ENCODE measurements around the gene BDH1.

BDH1 gene

GRCh38 chr3:197495999-197496745 lies 59.6 kb downstream of the BDH1 start:
- ChIA-PET CTCF (no interaction called here), POLR2A (no interaction called here)
- no peak overlapping the region for H3K4me3 ChIP-seq (ENCODE audit: low read depth, low read length)
- TF ChIP-seq CTCF (IDR thresholded peaks at IDR 0.05; ENCODE audit: insufficient read depth, low read length, missing control alignments), result no peak
- DNase-seq (ENCODE audit: low read depth, low spot score), result no peak

DNA sequence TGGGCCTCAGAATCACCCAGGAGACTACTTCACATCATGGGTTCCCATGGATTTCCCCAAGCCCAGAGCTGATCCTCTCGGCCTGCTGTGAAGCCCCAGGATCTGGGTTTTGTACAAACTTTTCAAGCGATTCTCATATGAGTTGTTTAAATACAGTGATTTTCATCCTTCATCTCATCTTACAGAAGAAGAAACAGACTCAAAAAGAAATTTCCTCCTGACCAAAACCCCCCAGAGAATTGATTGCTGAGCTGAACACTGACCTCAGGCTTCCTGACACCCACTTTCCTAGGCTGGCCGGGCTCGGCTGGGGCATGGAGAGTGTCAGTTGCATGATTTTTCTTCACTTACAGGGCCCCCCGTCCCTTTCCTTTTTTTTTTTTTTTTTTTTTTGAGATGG lies 60.3 kb downstream of the BDH1 start:
- CTCF ChIA-PET, result no interaction called here
- POLR2A ChIA-PET, result no interaction called here
- DNase-seq (ENCODE audit: low read depth, low spot score), result no peak
- no peak for TF ChIP-seq CTCF (IDR thresholded peaks at IDR 0.05; ENCODE audit: insufficient read depth, low read length, missing control alignments)
- H3K4me3 ChIP-seq (ENCODE audit: low read depth, low read length), result no peak overlapping the region

DNA sequence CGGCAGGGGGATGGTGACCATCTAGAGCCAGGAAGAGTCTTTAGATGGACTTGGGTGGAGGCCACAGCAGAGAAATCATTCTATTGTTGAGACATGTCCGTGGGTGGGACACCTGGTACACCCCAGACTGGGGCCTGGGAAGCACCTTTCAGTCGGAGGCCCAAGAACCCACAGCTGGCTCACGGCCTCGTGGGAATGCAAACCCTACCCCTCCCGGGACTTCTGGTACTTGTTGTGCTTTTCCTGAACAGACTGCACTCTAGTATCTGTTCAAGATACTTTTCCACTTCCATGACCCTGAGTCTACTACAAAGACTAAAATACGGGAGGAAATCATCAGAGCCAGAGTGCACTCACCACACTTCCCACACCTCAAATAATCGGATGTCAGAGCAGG lies 60.7 kb downstream of the BDH1 start:
- no peak for DNase-seq (ENCODE audit: low read depth, low spot score)
- TF ChIP-seq CTCF (IDR thresholded peaks at IDR 0.05; ENCODE audit: insufficient read depth, low read length, missing control alignments), result no peak
- POLR2A ChIA-PET, result no interaction called here
- no peak overlapping the region for H3K4me3 ChIP-seq (ENCODE audit: low read depth, low read length)
- CTCF ChIA-PET, result no interaction called here

DNA sequence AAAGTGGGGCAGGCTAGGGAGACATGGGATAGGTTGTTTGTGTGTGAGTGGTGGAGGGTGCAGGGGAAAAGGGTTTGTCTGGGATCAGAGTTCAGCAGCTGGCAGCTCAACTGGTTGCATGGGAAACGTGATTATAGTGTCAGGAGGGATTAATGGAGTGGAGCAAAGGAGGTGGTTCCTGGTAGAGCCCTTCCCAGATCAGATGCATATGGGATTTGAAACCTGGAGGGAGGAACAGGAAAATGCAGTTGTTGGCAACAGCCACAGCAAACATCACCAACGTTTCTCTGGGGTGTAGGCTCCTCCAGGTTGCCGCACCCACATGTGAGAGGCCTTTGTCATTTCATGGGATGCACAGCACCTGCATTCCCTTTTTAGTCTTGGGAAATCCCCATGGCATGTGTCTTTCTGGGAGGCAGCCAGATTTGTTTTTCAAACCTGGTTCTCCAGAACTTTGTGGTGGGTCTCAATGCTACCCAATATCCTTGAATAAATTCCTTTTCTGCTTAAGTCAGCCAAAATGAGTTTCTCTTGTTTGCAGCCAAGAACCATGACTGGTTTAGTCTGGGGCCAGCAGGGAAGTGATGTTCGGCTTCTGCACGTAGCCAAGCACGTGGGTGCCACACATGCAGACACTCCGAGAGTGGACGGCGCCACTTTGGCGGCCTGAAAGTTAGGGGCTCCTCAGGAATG lies 61.3 kb downstream of the BDH1 start:
- POLR2A ChIA-PET, result no interaction called here
- H3K4me3 ChIP-seq (ENCODE audit: low read depth, low read length), result no peak overlapping the region
- no peak for DNase-seq (ENCODE audit: low read depth, low spot score)
- TF ChIP-seq CTCF (IDR thresholded peaks at IDR 0.05; ENCODE audit: insufficient read depth, low read length, missing control alignments), result no peak
- CTCF ChIA-PET, result interaction anchor here (1.1 to 2.9 kb wide), 4 partner anchors 8 to 214 kb away, joined by 3 to 19 read pairs (median 4); no protein-coding TSS in a partner anchor

DNA sequence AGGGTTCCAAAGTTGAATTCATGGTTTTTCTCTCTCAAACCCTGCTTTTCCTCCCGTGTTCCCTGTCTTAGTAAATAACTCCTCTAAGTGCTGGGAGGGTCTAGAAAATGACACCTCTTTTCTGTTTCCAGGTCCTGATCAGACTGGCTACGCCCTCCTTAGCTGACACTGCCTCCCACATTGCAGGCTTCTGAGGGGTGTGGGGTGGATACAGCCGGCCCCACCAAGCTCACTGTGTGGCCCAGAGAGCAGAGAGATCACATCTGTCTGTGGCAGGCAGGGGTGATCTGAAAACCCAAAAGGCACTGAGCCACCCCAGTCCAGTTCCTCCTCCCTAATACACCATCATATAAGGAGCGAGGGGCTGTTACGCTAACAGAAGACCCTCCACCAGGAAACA lies 62.7 kb downstream of the BDH1 start:
- H3K4me3 ChIP-seq (ENCODE audit: low read depth, low read length), result no peak overlapping the region
- POLR2A ChIA-PET, result no interaction called here
- TF ChIP-seq CTCF (IDR thresholded peaks at IDR 0.05; ENCODE audit: insufficient read depth, low read length, missing control alignments), result no peak
- CTCF ChIA-PET, result interaction anchor here (1.2 to 2.9 kb wide), 4 partner anchors 9 to 128 kb away, joined by 3 to 19 read pairs (median 5); no protein-coding TSS in a partner anchor
- no peak for DNase-seq (ENCODE audit: low read depth, low spot score)

- CTCF ChIA-PET, result interaction anchor here (1.2 to 2.9 kb wide), 2 partner anchors 10 to 18 kb away, joined by 5 to 19 read pairs; no protein-coding TSS in a partner anchor
- no peak overlapping the region for H3K4me3 ChIP-seq (ENCODE audit: low read depth, low read length)
- POLR2A ChIA-PET, result no interaction called here
- TF ChIP-seq CTCF (IDR thresholded peaks at IDR 0.05; ENCODE audit: insufficient read depth, low read length, missing control alignments), result no peak
- no peak for DNase-seq (ENCODE audit: low read depth, low spot score)
Measured at GRCh38 chr3:197491923-197492664, 63.7 kb downstream of the BDH1 start.
